Colonic mucosa (tissue), 4 donors: ENCODE measurements around the gene MYO16. TPM values are rescaled to one million over a fixed set of nuclear protein-coding genes. Genes with fewer than 3 reads are reported as not detected.

Experiments used
- DNase-seq: peaks from one replicate; pipeline ENCODE4 v3.0.0-alpha.2; 2020
- H3K27ac ChIP-seq: fragments of 200-600 bp; one replicate; pipeline ENCODE4 v1.8.0; 2021
- H3K27me3 ChIP-seq: fragments of 200-600 bp; one replicate; pipeline ENCODE4 v1.8.0; 2021
- H3K36me3 ChIP-seq: fragments of 200-600 bp; one replicate; pipeline ENCODE4 v1.8.0; 2021
- H3K4me1 ChIP-seq: fragments of 200-600 bp; one replicate; pipeline ENCODE4 v1.8.0; 2021; ENCODE audit warnings: mild to moderate bottlenecking
- H3K4me3 ChIP-seq: fragments of 200-600 bp; one replicate; pipeline ENCODE4 v1.8.0; 2021
- H3K9ac ChIP-seq, 2 donors: one replicate each; pipeline ENCODE4 v1.7.0; 2013; ENCODE audit warnings: control low read depth in 2 of 2, low read depth in 2 of 2, low read length in 2 of 2
- H3K9me3 ChIP-seq: fragments of 200-600 bp; one replicate; pipeline ENCODE4 v1.8.0; 2021
- CTCF ChIP-seq: fragments of 200-600 bp; IDR thresholded peaks from one replicate; pipeline ENCODE4 v1.8.0; 2022; ENCODE audit warnings: antibody characterized with exemption, mild to moderate bottlenecking
- intact Hi-C: fragments of 100-400 bp; cut with DNase I; formaldehyde crosslinking; loops from one replicate; pipeline ENCODE4 v1.14.1; 2022
- total RNA-seq, 2 donors: library from RNA; stranded (reverse); fragmentation: NEBNext Ultra II Directional in 1 of 2; extraction: Animal tissue kit (Norgen Biotek cat#: 25700) in 1 of 2; gene quantifications; one replicate each; pipeline ENCODE4 v1.2.1, GENCODE V29; 2021
- donor health status: healthy.
- donor health status: DM: no; HTN: no; CAD: no.
- donor health status: DM: no; HTN: no; CAD: no.

The MYO16 gene
- total RNA-seq, 2 donors from 2014 or later, result 0.05 TPM; not detected in 1

GRCh38 chr13:109114162-109114561, 484.8 kb downstream of the MYO16 start:
- Histone ChIP-seq H3K36me3 (no peaks in the 10 kb centered on the region), H3K27me3 (no peaks in the 10 kb centered on the region), H3K4me1 (no peaks in the 10 kb centered on the region), H3K9ac (no peak overlapping the region), H3K4me3 (no peak overlapping the region), H3K27ac (no peak overlapping the region), H3K9me3 (no peaks in the 10 kb centered on the region)
- TF ChIP-seq CTCF, result no peak
- no peak for DNase-seq
- intact Hi-C loops, result no loop called here

- no peaks in the 10 kb centered on the region for H3K27me3 ChIP-seq
- H3K9me3 ChIP-seq, result no peaks in the 10 kb centered on the region
- no peak overlapping the region for H3K4me3 ChIP-seq
- TF ChIP-seq CTCF, result no peak
- no peaks in the 10 kb centered on the region for H3K36me3 ChIP-seq
- H3K4me1 ChIP-seq, result no peaks in the 10 kb centered on the region
- intact Hi-C loops, result no loop called here
- no peak for DNase-seq
- no peak overlapping the region for H3K9ac ChIP-seq
- H3K27ac ChIP-seq, result no peak overlapping the region
These were observed 485.6 kb downstream of the MYO16 start for GRCh38 chr13:109114991-109115390.

GRCh38 chr13:109118521-109118920, 489.1 kb downstream of the MYO16 start:
- intact Hi-C loops, result no loop called here
- Histone ChIP-seq H3K4me1 (no peaks in the 10 kb centered on the region), H3K27ac (no peak overlapping the region), H3K27me3 (no peaks in the 10 kb centered on the region), H3K36me3 (no peaks in the 10 kb centered on the region), H3K9ac (no peak overlapping the region), H3K4me3 (no peak overlapping the region), H3K9me3 (no peaks in the 10 kb centered on the region)
- DNase-seq, result no peak
- no peak for TF ChIP-seq CTCF

GRCh38 chr13:109119896-109120295, 490.5 kb downstream of the MYO16 start:
- H3K27me3 ChIP-seq, result no peaks in the 10 kb centered on the region
- no peaks in the 10 kb centered on the region for H3K9me3 ChIP-seq
- TF ChIP-seq CTCF, result no peak
- H3K4me1 ChIP-seq, result no peaks in the 10 kb centered on the region
- H3K36me3 ChIP-seq, result no peaks in the 10 kb centered on the region
- H3K4me3 ChIP-seq, result no peak overlapping the region
- H3K27ac ChIP-seq, result no peak overlapping the region
- intact Hi-C loops, result no loop called here
- no peak overlapping the region for H3K9ac ChIP-seq
- no peak for DNase-seq

GRCh38 chr13:109121826-109122225, 492.4 kb downstream of the MYO16 start:
- Histone ChIP-seq H3K27me3 (no peaks in the 10 kb centered on the region), H3K9me3 (no peaks in the 10 kb centered on the region), H3K27ac (no peak overlapping the region), H3K9ac (no peak overlapping the region), H3K4me3 (no peak overlapping the region), H3K36me3 (no peaks in the 10 kb centered on the region), H3K4me1 (no peaks in the 10 kb centered on the region)
- no peak for TF ChIP-seq CTCF
- DNase-seq, result no peak
- intact Hi-C loops, result no loop called here

- TF ChIP-seq CTCF, result no peak
- intact Hi-C loops, result no loop called here
- H3K27ac ChIP-seq, result no peak overlapping the region
- no peak overlapping the region for H3K4me3 ChIP-seq
- H3K9me3 ChIP-seq, result no peaks in the 10 kb centered on the region
- no peaks in the 10 kb centered on the region for H3K36me3 ChIP-seq
- H3K27me3 ChIP-seq, result no peaks in the 10 kb centered on the region
- DNase-seq, result no peak
- no peaks in the 10 kb centered on the region for H3K4me1 ChIP-seq
- no peak overlapping the region for H3K9ac ChIP-seq
These were observed 494.6 kb downstream of the MYO16 start for GRCh38 chr13:109123971-109124370.
